ENCODE measurements around the gene F7. TPM values are rescaled to one million over a fixed set of nuclear protein-coding genes. Genes with fewer than 3 reads are reported as not detected.

Gene F7
- total RNA-seq, 4 donors from 2014 or later = 0.17 TPM; not detected in 3

GRCh38 chr13:113080361-113080831 is 25.2 kb upstream of the F7 start:
- TF ChIP-seq CTCF (IDR thresholded peaks at IDR 0.05; ENCODE audit: low read depth) = no peak

DNA sequence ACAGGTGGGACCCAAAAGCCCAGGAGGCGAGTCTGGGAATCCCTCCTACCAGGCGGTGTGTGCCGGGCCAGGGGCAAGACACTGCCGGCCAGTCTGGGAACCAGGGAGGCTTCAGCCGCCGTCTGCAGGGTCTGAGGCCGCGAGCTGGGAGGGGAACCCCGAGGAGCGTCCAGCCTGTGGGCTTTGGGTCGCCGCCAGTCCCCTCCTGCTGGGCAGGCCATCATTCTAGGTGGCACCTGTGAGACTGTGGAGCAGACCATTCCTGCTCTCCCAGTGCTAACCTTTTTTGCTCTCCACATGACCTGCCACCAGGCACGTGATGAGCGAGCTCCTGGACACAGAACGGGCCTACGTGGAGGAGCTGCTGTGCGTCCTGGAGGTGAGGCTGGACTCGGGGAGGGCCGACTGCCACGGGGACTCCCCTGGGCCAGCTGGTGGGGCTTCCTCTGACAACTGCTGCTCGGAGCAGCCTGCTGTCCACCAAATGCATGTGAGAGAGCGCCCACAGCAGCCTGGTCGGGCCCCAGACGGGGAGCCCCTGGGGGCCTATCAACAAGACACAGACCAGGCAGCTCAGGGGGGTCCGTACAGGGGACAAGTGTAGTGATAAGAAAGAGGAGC is 24.6 kb upstream of the F7 start:
- no peak for TF ChIP-seq CTCF (IDR thresholded peaks at IDR 0.05; ENCODE audit: low read depth)

DNA sequence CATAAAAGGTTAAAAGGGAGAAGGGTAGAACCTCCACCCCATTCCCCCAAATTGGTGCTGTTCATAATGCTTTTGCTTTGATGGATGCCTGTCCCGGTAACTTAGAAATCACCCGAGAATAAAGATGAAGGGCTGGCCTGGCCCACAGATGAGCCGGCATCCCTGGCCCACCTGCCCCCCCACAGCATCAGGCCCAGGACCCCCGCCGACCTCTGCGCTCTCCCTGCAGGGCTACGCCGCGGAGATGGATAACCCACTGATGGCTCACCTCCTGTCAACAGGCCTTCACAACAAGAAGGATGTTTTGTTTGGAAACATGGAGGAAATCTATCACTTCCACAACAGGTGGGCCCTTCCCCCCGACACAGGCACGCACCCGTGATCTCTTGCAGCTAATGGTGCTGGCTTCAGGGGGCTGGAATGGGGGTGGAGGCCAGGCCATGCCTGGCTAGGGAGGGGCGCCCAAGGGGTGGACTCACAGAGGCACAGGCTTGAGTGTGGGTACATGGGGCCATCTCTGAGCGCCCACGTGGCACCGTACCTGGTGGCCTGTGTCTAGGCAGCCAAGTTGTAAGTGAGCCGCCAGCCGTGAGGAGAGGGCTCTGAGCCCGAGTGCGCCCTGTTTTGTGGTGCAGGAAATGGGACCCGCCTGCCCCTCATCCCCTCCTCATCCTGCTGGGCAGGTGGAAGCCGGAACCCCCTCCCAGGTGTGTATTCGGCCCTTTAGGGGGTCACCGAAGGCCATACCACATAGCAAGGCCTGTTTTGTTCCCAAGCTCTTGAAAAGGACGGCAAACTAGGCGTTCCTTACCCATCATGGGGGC is 23.2 kb upstream of the F7 start:
- TF ChIP-seq CTCF (IDR thresholded peaks at IDR 0.05; ENCODE audit: low read depth) = no peak

DNA sequence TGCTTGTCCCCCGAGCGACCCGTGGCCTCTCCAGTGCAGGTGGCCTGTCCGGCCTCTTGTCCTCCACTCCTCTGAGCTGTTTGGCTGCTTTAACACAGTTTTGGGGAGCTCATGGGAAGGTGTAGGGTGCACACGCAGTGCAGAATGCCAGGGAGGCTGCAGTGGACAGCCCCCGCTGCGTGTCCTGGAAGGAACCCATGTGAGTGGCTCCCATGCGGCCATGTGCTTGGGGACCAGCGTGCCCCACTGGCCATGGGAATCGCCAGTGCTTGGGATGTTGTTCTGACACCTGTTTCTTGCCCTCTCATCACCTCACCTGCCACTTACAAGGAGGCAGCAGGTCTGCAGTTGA is 22.6 kb upstream of the F7 start:
- TF ChIP-seq CTCF (IDR thresholded peaks at IDR 0.05; ENCODE audit: low read depth) = no peak

- TF ChIP-seq CTCF (IDR thresholded peaks at IDR 0.05; ENCODE audit: low read depth) = no peak
These were observed 22.1 kb upstream of the F7 start for GRCh38 chr13:113083402-113084061.

DNA sequence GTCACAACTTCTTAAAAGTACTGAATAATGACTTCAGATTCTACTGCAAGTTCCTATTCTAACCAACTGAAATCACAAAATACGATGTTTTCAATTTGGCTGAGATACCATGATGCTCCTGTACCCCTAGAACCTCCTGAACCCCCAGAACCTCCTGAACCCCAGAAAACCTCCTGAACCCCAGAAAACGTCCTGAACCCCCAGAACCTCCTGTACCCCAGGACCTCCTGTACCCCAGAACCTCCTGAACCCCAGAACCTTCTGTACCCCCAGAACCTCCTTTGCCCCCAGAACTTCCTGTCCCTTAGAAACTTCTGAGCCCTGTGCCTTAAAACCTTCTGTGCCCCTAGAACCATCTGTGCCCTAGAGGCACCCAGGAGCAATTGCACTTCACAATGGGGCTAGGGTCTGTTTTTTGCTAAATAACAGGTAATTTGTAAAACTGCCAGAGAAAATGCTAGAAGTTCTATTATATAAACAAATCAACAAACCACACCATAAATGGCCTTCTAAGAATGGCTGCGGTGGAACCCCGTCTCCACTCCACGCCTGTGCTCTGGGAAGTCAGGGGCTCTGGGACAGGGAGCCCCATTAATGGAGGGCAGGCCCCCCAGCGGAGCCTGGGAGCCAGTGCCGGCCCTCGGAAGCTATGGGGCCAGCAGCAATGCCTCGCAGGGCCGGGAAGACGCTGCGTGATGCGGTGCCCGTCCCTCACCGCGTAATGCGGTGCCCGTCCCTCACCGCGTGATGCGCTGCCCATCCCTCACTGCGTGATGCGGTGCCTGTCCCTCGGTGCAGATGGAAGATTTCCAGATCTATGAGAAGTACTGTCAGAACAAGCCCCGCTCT is 21.3 kb upstream of the F7 start:
- TF ChIP-seq CTCF (IDR thresholded peaks at IDR 0.05; ENCODE audit: low read depth) = no peak
